ENCODE results near the gene RARG.

GRCh38 chr12:53251477-53252348 lies 19.7 kb upstream of the RARG start:
- TF ChIP-seq CTCF (IDR thresholded peaks at IDR 0.05) (peak in 4 of 5 experiments; percentile 7 to 43 (median 27)), POLR2AphosphoS5 (IDR thresholded peaks at IDR 0.05) (peak; percentile 62 to 71 (median 67)), POLR2A (IDR thresholded peaks at IDR 0.05) (peak; percentile 63), EP300 (IDR thresholded peaks at IDR 0.05; ENCODE audit: low read depth) (no peak)

Measured in transverse colon (tissue), 4 donors.